LNCAP (cell line): ENCODE data around the gene PACC1.

ENCODE experiments used
- TF ChIP-seq, protein P1 (sequence below): fragments of 450-650 bp; IDR thresholded peaks from 2 replicates; pipeline ENCODE4 v1.5.1; 2017; ENCODE audit warnings: mild to moderate bottlenecking

PACC1 gene

GRCh38 chr1:212450331-212450881, 35.7 kb upstream of the PACC1 start:
- TF ChIP-seq, protein P1, sequence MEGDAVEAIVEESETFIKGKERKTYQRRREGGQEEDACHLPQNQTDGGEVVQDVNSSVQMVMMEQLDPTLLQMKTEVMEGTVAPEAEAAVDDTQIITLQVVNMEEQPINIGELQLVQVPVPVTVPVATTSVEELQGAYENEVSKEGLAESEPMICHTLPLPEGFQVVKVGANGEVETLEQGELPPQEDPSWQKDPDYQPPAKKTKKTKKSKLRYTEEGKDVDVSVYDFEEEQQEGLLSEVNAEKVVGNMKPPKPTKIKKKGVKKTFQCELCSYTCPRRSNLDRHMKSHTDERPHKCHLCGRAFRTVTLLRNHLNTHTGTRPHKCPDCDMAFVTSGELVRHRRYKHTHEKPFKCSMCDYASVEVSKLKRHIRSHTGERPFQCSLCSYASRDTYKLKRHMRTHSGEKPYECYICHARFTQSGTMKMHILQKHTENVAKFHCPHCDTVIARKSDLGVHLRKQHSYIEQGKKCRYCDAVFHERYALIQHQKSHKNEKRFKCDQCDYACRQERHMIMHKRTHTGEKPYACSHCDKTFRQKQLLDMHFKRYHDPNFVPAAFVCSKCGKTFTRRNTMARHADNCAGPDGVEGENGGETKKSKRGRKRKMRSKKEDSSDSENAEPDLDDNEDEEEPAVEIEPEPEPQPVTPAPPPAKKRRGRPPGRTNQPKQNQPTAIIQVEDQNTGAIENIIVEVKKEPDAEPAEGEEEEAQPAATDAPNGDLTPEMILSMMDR: no peak

DNA sequence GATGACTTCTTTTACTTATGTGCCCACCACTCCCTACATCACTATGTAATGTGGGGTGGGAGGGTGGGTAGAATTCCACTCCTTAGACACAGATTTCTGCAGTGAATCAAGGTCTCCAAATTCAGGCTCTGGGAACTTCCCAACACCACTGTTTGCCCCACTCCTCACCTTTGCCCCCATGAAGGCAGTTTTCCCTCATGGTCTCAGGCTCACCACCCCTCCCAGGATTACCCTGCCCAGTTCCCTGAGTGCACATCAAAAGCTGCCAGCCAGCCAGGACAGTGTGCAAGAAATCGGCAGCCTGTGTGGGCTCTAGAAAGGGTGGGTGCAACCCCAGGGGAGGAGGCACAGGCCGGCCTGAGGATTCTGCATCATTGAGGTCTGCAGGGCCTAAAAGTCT, 32.8 kb upstream of the PACC1 start:
- TF ChIP-seq, protein P1: no peak

DNA sequence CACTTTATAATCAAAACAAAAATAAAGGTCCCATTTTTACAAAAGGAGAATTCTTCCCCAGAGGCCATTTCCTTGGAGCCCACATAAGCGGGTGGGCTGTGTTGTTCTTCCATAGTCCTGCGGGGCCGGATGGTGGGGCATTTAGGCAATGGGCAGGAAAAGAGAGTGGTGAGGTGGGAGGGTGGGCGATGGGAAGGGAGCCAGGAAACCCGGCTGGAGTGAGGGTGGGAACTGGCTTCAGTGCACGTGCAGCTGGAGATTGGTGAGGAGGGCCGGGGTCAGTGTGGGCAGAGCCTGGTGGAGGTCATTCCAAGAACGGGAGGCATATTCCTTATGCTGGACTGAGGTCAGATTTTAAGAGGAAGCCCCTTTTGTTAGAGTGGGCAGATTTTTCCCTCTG, 31.6 kb upstream of the PACC1 start:
- TF ChIP-seq, protein P1: no peak

- TF ChIP-seq, protein P1: no peak
Measured at GRCh38 chr1:212442408-212442807, 27.7 kb upstream of the PACC1 start.

- TF ChIP-seq, protein P1: no peak
Measured at GRCh38 chr1:212440419-212440818, 25.7 kb upstream of the PACC1 start.

DNA sequence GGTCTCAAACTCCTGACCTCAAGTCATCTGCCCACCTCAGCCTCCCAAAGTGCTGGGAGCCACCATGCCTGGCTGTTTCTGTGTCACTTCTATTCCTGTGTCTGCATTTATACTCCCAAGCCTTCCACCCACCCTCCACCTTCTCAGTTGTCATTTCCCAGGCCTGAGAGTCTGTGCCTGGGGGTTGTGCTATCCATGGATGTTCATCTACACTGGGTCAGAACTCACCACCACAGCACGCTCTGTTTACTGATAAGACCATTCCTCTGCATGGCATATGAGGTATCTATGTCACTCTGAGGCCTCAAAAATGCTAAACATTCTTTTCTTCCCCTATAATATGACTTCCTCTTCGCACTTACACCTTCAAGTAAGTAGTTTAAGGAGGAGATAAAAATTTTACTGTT, 24.1 kb upstream of the PACC1 start:
- TF ChIP-seq, protein P1: no peak

DNA sequence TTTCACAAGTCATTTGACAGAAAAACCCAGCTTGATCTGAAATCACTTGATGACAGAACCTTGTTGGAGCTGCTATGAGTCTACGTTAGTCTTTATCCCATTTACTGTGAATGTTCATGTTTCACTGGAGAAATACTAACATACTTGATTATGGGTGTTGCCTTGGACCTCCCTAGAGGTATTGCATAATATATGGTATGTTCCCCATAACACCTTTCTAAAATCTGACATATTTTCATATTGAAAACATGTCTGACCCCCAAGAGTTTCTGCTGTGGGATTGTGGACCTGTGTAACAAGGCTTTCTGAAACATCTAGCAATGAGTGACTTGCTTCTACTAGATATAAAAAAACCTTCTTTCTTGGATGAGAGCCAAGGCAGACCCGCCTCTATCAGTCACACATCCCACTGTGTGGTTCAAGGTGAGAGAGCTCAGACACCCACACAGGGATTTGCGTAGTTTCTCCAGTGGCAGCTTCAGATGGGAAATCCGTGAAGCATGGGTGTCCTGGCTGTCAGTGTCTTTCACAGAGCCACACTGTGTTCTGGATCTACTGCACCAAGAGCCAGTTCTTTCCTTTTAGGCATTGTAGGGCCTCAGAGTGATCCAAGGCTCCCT, 22.6 kb upstream of the PACC1 start:
- TF ChIP-seq, protein P1: no peak

DNA sequence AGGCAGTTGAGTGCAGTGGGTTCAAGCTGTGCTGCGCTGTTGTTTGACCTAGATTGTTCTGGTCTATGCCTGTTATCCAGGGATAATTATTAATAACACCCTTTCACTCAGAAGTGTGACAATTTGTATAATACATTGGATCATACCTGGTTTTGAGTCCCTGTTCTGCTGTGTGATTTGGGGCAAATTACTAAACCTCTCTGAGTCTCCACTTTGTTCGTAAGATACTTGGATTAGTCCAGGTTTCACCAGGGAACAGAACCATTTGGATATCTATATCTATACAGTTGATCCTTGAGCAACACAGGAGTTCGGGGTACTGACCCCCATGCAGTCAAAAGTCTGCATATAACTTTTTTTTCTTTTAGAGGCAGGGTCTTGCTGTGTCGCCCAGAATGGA, 20.3 kb upstream of the PACC1 start:
- TF ChIP-seq, protein P1: no peak
